NB4 (cell line): ENCODE measurements around the gene DRC3.

ENCODE experiments used
- DNase-seq: peaks from one replicate; pipeline ENCODE4 v3.0.0; 2010; ENCODE audit warnings: low read depth
- H3K4me3 ChIP-seq: one replicate; pipeline ENCODE4 v1.5.1; 2011; ENCODE audit warnings: mild to moderate bottlenecking, low read depth, low read length, moderate library complexity
- CTCF ChIP-seq: IDR thresholded peaks from one replicate; pipeline ENCODE4 v1.5.1; 2012; ENCODE audit warnings: low read depth, low read length
- MAX ChIP-seq: IDR thresholded peaks from 2 replicates; pipeline ENCODE4 v1.6.1; 2011; ENCODE audit warnings: low read depth, low read length
- MYC ChIP-seq: IDR thresholded peaks from 2 replicates; pipeline ENCODE4 v1.6.1; 2011; ENCODE audit warnings: low read depth, low read length
- POLR2A ChIP-seq: IDR thresholded peaks from 2 replicates; pipeline ENCODE4 v1.6.1; 2011; ENCODE audit warnings: mild to moderate bottlenecking; ENCODE audit not compliant: insufficient read length; ENCODE audit errors: extremely low read depth

Gene DRC3

DNA sequence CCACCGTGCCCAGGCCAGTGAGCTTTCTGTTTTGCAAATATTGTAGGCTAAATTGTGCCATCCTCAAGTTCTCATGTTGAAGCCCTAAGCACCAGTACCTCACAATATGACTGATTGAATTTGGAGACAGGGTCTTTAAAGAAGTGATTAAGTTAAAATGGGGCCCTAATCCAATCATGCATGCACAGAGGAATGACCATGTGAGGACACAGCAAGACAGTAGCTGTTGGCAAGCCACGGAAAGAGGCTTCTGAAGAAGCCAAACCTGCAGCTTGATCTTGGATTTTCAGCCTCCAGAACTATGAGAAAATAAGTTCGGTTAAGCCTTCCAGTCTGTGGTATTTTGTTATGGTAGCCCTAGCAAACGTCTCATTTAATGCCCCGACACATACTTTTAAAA is 25.4 kb upstream of the DRC3 start:
- no peak overlapping the region for H3K4me3 ChIP-seq
- no peak for DNase-seq
- TF ChIP-seq POLR2A = no peak
- TF ChIP-seq MAX = no peak
- TF ChIP-seq CTCF = no peak
- TF ChIP-seq MYC = no peak

- TF ChIP-seq CTCF (no peak), MYC (no peak), POLR2A (no peak), MAX (no peak)
- DNase-seq = no peak
- H3K4me3 ChIP-seq = no peak overlapping the region
Measured at GRCh38 chr17:17947966-17948365, 24.7 kb upstream of the DRC3 start.

GRCh38 chr17:17950347-17950746 is 22.3 kb upstream of the DRC3 start:
- no peak for DNase-seq
- TF ChIP-seq CTCF (no peak), POLR2A (no peak), MYC (no peak), MAX (no peak)
- no peak overlapping the region for H3K4me3 ChIP-seq

- no peak for DNase-seq
- no peak overlapping the region for H3K4me3 ChIP-seq
- TF ChIP-seq MYC (no peak), POLR2A (no peak), MAX (no peak), CTCF (no peak)
Measured at GRCh38 chr17:17950806-17951205, 21.9 kb upstream of the DRC3 start.

- TF ChIP-seq MAX (no peak), MYC (no peak), POLR2A (no peak), CTCF (no peak)
- no peak for DNase-seq
- no peak overlapping the region for H3K4me3 ChIP-seq
Measured at GRCh38 chr17:17951524-17951923, 21.1 kb upstream of the DRC3 start.

DNA sequence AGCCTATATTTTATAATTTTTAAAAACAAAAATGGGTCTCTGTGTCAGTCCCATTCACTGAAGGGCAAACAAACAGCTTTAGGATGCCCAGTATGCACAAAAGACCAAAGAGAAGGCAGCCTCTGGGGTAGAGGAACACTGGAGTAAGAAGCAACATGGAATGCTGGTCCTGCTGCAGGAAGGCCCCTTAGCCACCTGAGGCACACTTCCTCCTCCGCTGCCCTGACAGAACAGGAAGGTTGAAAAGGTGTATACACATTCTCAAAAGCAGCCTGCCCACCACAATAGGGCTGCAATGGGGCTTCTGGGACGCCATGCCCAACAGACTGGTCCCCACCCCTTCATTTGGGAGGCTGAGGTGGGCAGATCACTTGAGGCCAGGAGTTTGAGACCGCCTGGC is 20.0 kb upstream of the DRC3 start:
- DNase-seq = no peak
- no peak overlapping the region for H3K4me3 ChIP-seq
- TF ChIP-seq POLR2A (no peak), MYC (no peak), CTCF (no peak)
